Skeletal muscle tissue (tissue), 4 donors: ENCODE measurements around the gene ZNF777. TPM values are rescaled to one million over a fixed set of nuclear protein-coding genes. Genes with fewer than 3 reads are reported as not detected.
"Not testable (repeated sequence)": the region's sequence is repeated elsewhere in the genome, so short reads cannot be mapped to it uniquely, and the experiment has no call there.

Experiments
- H3K27ac ChIP-seq: one replicate; pipeline ENCODE4 v1.7.0; 2013; ENCODE audit warnings: mild to moderate bottlenecking, low read depth, low read length, inconsistent platforms
- H3K27me3 ChIP-seq, 3 donors: one replicate each; pipeline ENCODE4 v1.7.0; 2013; ENCODE audit warnings: low read length in 3 of 3; ENCODE audit not compliant: control insufficient read depth in 3 of 3, insufficient read depth in 3 of 3
- H3K36me3 ChIP-seq, 3 donors: one replicate each; pipeline ENCODE4 v1.7.0; 2013; ENCODE audit warnings: low read length in 3 of 3; ENCODE audit not compliant: control insufficient read depth in 3 of 3, insufficient read depth in 3 of 3
- H3K4me1 ChIP-seq, 3 donors: one replicate each; pipeline ENCODE4 v1.7.0; 2013; ENCODE audit warnings: low read length in 3 of 3, mild to moderate bottlenecking in 3 of 3; ENCODE audit not compliant: control insufficient read depth in 3 of 3, insufficient read depth in 3 of 3
- H3K4me3 ChIP-seq, 3 donors: one replicate each; pipeline ENCODE4 v1.7.0; 2013; ENCODE audit warnings: low read length in 3 of 3
- H3K9ac ChIP-seq, 3 donors: one replicate each; pipeline ENCODE4 v1.7.0; 2013; ENCODE audit warnings: low read length in 3 of 3, mild to moderate bottlenecking in 3 of 3, moderate library complexity in 2 of 3, low read depth in 1 of 3
- H3K9me3 ChIP-seq, 3 donors: one replicate each; pipeline ENCODE4 v1.7.0; 2013; ENCODE audit warnings: low read length in 3 of 3; ENCODE audit not compliant: control insufficient read depth in 3 of 3
- total RNA-seq: library from RNA; depleted of rRNA; stranded (reverse); fragments of >200 nt; gene quantifications from one replicate; pipeline ENCODE4 v1.2.3, GENCODE V29; 2014
- donor health status: Osteomylitis.

Gene ZNF777
- total RNA-seq, 1 donor from 2014 or later, result 2.1 TPM

DNA sequence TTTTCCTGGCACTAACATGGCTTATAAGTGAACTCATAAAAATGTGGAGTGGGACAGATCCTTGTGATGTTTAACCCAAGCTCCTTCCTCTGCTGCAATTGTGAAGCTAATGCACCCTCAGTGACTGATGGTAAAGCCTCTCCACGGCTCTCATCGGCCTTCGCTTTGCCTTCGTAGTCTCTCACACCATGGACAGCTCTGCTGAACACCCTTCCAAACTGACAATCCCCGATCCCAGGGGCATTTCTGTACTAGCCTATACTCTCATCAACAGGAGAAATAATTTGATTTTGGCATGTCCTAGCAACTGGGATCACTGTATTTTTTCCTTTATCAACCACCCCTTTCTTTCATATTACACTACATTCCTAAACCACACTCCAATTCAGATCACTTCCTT, 6.1 kb downstream of the ZNF777 start:
- Histone ChIP-seq H3K4me3 (no peak overlapping the region), H3K27me3 (no peaks in the 10 kb centered on the region), H3K27ac (no peak overlapping the region), H3K36me3 (peaks cover 37 to 43% (median 39%) of the 10 kb centered on the region in 3 donors), H3K4me1 (peaks cover 9 to 13% (median 11%) of the 10 kb centered on the region in 3 donors), H3K9me3 (no peaks in the 10 kb centered on the region), H3K9ac (no peak overlapping the region)

- no peak overlapping the region for H3K27ac ChIP-seq
- H3K9me3 ChIP-seq, result no peaks in the 10 kb centered on the region
- peaks cover 43 to 51% (median 47%) of the 10 kb centered on the region in 3 donors for H3K36me3 ChIP-seq
- no peak overlapping the region for H3K9ac ChIP-seq
- no peak overlapping the region for H3K4me3 ChIP-seq
- no peaks in the 10 kb centered on the region for H3K27me3 ChIP-seq
- peaks cover 6 to 11% (median 6%) of the 10 kb centered on the region in 3 donors for H3K4me1 ChIP-seq
Measured at GRCh38 chr7:149454006-149454405, 6.9 kb downstream of the ZNF777 start.

- H3K9me3 ChIP-seq, result no peaks in the 10 kb centered on the region
Measured at GRCh38 chr7:149450821-149451220, 10.0 kb downstream of the ZNF777 start.

GRCh38 chr7:149449897-149450296, 11.0 kb downstream of the ZNF777 start:
- Histone ChIP-seq H3K36me3 (peaks cover 54 to 64% (median 61%) of the 10 kb centered on the region in 3 donors), H3K4me1 (no peaks in the 10 kb centered on the region), H3K27ac (no peak overlapping the region), H3K4me3 (no peak overlapping the region), H3K27me3 (no peaks in the 10 kb centered on the region), H3K9ac (no peak overlapping the region), H3K9me3 (no peaks in the 10 kb centered on the region)

More at GRCh38 chr7:149450821-149451220, 10.0 kb downstream of the ZNF777 start:
- Histone ChIP-seq H3K9ac (no peak overlapping the region), H3K4me1 (no peaks in the 10 kb centered on the region), H3K27ac (no peak overlapping the region), H3K36me3 (peaks cover 55 to 66% (median 66%) of the 10 kb centered on the region in 3 donors), H3K27me3 (no peaks in the 10 kb centered on the region), H3K4me3 (no peak overlapping the region)

- Histone ChIP-seq H3K4me1 (no peaks in the 10 kb centered on the region), H3K36me3 (peaks cover 45 to 56% (median 52%) of the 10 kb centered on the region in 3 donors), H3K27me3 (no peaks in the 10 kb centered on the region), H3K4me3 (no peak overlapping the region), H3K27ac (no peak overlapping the region), H3K9ac (no peak overlapping the region), H3K9me3 (no peaks in the 10 kb centered on the region)
Measured at GRCh38 chr7:149448961-149449360, 11.9 kb downstream of the ZNF777 start.

DNA sequence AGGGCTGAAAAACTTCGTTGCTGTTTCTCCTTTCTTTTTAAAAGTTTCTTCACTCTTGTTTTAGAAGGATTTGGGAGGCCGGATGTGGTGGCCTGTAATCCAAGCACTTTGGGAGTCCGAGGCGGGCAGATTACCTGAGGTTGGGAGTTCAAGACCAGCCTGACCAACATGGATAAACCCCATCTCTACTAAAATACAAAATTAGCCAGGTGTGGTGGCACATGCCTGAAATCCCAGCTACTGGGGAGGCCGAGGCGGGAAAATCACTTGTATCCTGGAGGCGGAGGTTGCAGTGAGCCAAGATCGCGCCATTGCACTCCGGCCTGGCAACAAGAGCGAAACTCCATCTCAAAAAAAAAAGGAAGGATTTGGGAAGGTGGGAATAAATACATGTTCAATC, 14.8 kb downstream of the ZNF777 start:
- not testable (repeated sequence) for H3K27me3 ChIP-seq, H3K9ac ChIP-seq, H3K9me3 ChIP-seq, H3K4me1 ChIP-seq, H3K27ac ChIP-seq, H3K4me3 ChIP-seq
- peaks cover 38 to 46% (median 41%) of the 10 kb centered on the region in 3 donors for H3K36me3 ChIP-seq

DNA sequence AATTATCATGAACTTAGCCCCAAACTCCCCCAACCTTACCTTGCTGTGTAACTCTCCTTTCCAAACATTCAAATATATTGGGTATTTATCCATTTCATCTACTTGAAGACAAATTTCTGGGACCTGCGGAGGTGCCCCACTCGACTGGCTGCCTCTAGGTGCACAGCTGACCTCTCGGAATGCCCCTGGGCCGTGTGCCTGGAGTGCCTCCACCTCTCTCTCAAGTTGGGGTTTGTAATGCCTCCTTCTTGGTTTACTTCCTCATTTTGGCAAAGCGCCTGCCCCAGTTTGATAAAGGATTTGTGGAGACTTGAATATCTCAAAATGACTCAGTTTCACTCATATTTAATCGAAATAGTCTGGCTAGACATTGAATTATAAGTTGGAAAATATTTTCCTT, 16.6 kb downstream of the ZNF777 start:
- Histone ChIP-seq H3K4me1 (no peaks in the 10 kb centered on the region), H3K36me3 (peaks cover 22 to 29% (median 27%) of the 10 kb centered on the region in 3 donors), H3K27ac (no peak overlapping the region), H3K27me3 (no peaks in the 10 kb centered on the region), H3K9ac (no peak overlapping the region), H3K4me3 (no peak overlapping the region), H3K9me3 (no peaks in the 10 kb centered on the region)

- no peaks in the 10 kb centered on the region for H3K27me3 ChIP-seq
- no peaks in the 10 kb centered on the region for H3K4me1 ChIP-seq
- no peaks in the 10 kb centered on the region for H3K9me3 ChIP-seq
- no peak overlapping the region for H3K27ac ChIP-seq
- peaks cover 14 to 21% (median 19%) of the 10 kb centered on the region in 3 donors for H3K36me3 ChIP-seq
- H3K4me3 ChIP-seq, result no peak overlapping the region
- H3K9ac ChIP-seq, result no peak overlapping the region
Measured at GRCh38 chr7:149443523-149443922, 17.3 kb downstream of the ZNF777 start.

- Histone ChIP-seq H3K9ac (no peak overlapping the region), H3K9me3 (no peaks in the 10 kb centered on the region), H3K4me1 (no peaks in the 10 kb centered on the region), H3K4me3 (no peak overlapping the region), H3K27ac (no peak overlapping the region), H3K36me3 (peaks cover 14 to 20% (median 19%) of the 10 kb centered on the region in 3 donors), H3K27me3 (no peaks in the 10 kb centered on the region)
Measured at GRCh38 chr7:149442924-149443323, 17.9 kb downstream of the ZNF777 start.

DNA sequence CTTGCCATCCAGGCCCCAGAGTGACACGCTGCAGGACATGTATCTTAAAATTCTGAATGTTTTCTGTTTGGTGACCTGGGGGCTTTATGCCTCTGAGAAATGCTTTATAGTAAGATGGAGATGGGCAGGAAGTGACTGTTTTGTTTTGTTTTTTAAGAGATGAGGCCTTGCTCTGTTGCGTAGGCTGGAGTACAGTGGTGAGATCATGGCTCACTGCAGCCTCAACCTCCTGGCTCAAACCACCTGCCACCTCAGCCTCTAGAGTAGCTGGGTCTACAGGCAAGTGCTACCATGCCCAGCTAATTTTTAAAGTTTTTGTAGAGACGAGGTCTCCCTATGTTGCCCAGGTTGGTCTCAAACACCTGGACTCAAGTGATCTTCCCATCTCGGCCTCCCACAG, 20.6 kb downstream of the ZNF777 start:
- H3K9me3 ChIP-seq, result no peaks in the 10 kb centered on the region
- H3K27me3 ChIP-seq, result no peaks in the 10 kb centered on the region
- peaks cover 6 to 14% (median 12%) of the 10 kb centered on the region in 3 donors for H3K36me3 ChIP-seq
- no peak overlapping the region for H3K9ac ChIP-seq
- no peak overlapping the region for H3K4me3 ChIP-seq
- H3K27ac ChIP-seq, result no peak overlapping the region
- H3K4me1 ChIP-seq, result no peaks in the 10 kb centered on the region
